Neural crest cell (in vitro differentiated cells): ENCODE measurements around the gene PPP1R2. TPM values are rescaled to one million over a fixed set of nuclear protein-coding genes. Genes with fewer than 3 reads are reported as not detected.

Experiments
- DNase-seq: peaks from one replicate; pipeline ENCODE4 v3.0.0; 2021; ENCODE audit warnings: low read depth, mixed read lengths, low spot score
- H3K27ac Mint-ChIP-seq: one replicate; pipeline ENCODE4 v1.8.0; 2021; ENCODE audit warnings: mild to moderate bottlenecking, mixed read lengths; ENCODE audit not compliant: unreplicated experiment
- H3K27me3 Mint-ChIP-seq: 2 replicates; pipeline ENCODE4 v1.8.0; 2021; ENCODE audit warnings: low read depth, mild to moderate bottlenecking, mixed read lengths
- H3K36me3 Mint-ChIP-seq: 2 replicates; pipeline ENCODE4 v1.8.0; 2021; ENCODE audit warnings: low read depth, mild to moderate bottlenecking, mixed read lengths
- H3K4me1 Mint-ChIP-seq: 2 replicates; pipeline ENCODE4 v1.8.0; 2021; ENCODE audit warnings: mixed read lengths
- H3K4me3 Mint-ChIP-seq: one replicate; pipeline ENCODE4 v1.8.0; 2021; ENCODE audit warnings: mild to moderate bottlenecking, mixed read lengths
- H3K9me3 Mint-ChIP-seq: 2 replicates; pipeline ENCODE4 v1.8.0; 2021; ENCODE audit warnings: mixed read lengths
- CTCF ChIP-seq: fragments of 200-600 bp; sonication (generic); conservative IDR thresholded peaks from 2 replicates; pipeline ENCODE4 v1.5.0; 2021; ENCODE audit warnings: antibody characterized with exemption, mild to moderate bottlenecking
- total RNA-seq: library from RNA; stranded (reverse); gene quantifications from 2 replicates; pipeline ENCODE4 v1.2.1, GENCODE V29; 2021

The PPP1R2 gene
- total RNA-seq, 1 donor from 2014 or later = 31.5 TPM

GRCh38 chr3:195571361-195571760 is 28.2 kb upstream of the PPP1R2 start:
- no peaks in the 10 kb centered on the region for H3K36me3 Mint-ChIP-seq
- no peak overlapping the region for H3K4me3 Mint-ChIP-seq
- H3K27me3 Mint-ChIP-seq = no peaks in the 10 kb centered on the region
- peaks cover 11% of the 10 kb centered on the region for H3K4me1 Mint-ChIP-seq
- TF ChIP-seq CTCF = no peak
- peaks cover 2% of the 10 kb centered on the region for H3K9me3 Mint-ChIP-seq
- H3K27ac Mint-ChIP-seq = no peak overlapping the region
- no peak for DNase-seq

GRCh38 chr3:195570912-195571311 is 27.8 kb upstream of the PPP1R2 start:
- H3K4me1 Mint-ChIP-seq = peaks cover 11% of the 10 kb centered on the region
- H3K36me3 Mint-ChIP-seq = no peaks in the 10 kb centered on the region
- H3K27ac Mint-ChIP-seq = peak overlapping the region; percentile 14
- no peak for TF ChIP-seq CTCF
- H3K27me3 Mint-ChIP-seq = no peaks in the 10 kb centered on the region
- no peak overlapping the region for H3K4me3 Mint-ChIP-seq
- peaks cover 2% of the 10 kb centered on the region for H3K9me3 Mint-ChIP-seq
- no peak for DNase-seq

- Mint-ChIP-seq H3K27me3 (no peaks in the 10 kb centered on the region), H3K9me3 (peaks cover 2% of the 10 kb centered on the region), H3K4me3 (no peak overlapping the region), H3K27ac (no peak overlapping the region), H3K4me1 (peaks cover 11% of the 10 kb centered on the region), H3K36me3 (no peaks in the 10 kb centered on the region)
- no peak for TF ChIP-seq CTCF
- no peak for DNase-seq
Observed at GRCh38 chr3:195570344-195570743, 27.2 kb upstream of the PPP1R2 start.

- no peaks in the 10 kb centered on the region for H3K36me3 Mint-ChIP-seq
- H3K9me3 Mint-ChIP-seq = no peaks in the 10 kb centered on the region
- H3K4me3 Mint-ChIP-seq = no peak overlapping the region
- H3K27me3 Mint-ChIP-seq = no peaks in the 10 kb centered on the region
- no peak for DNase-seq
- peaks cover 5% of the 10 kb centered on the region for H3K4me1 Mint-ChIP-seq
- H3K27ac Mint-ChIP-seq = no peak overlapping the region
- TF ChIP-seq CTCF = no peak
Observed at GRCh38 chr3:195568630-195569029, 25.5 kb upstream of the PPP1R2 start.

- H3K27ac Mint-ChIP-seq = no peak overlapping the region
- no peak for DNase-seq
- no peaks in the 10 kb centered on the region for H3K9me3 Mint-ChIP-seq
- H3K4me3 Mint-ChIP-seq = no peak overlapping the region
- TF ChIP-seq CTCF = no peak
- H3K27me3 Mint-ChIP-seq = no peaks in the 10 kb centered on the region
- peaks cover 4% of the 10 kb centered on the region for H3K4me1 Mint-ChIP-seq
- no peaks in the 10 kb centered on the region for H3K36me3 Mint-ChIP-seq
Observed at GRCh38 chr3:195566797-195567196, 23.7 kb upstream of the PPP1R2 start.

GRCh38 chr3:195565716-195566115 is 22.6 kb upstream of the PPP1R2 start:
- Mint-ChIP-seq H3K4me3 (no peak overlapping the region), H3K4me1 (peaks cover 4% of the 10 kb centered on the region), H3K9me3 (no peaks in the 10 kb centered on the region), H3K27ac (no peak overlapping the region), H3K36me3 (no peaks in the 10 kb centered on the region), H3K27me3 (no peaks in the 10 kb centered on the region)
- TF ChIP-seq CTCF = no peak
- DNase-seq = no peak
